ENCODE results near the gene HTRA2.

Gene HTRA2

DNA sequence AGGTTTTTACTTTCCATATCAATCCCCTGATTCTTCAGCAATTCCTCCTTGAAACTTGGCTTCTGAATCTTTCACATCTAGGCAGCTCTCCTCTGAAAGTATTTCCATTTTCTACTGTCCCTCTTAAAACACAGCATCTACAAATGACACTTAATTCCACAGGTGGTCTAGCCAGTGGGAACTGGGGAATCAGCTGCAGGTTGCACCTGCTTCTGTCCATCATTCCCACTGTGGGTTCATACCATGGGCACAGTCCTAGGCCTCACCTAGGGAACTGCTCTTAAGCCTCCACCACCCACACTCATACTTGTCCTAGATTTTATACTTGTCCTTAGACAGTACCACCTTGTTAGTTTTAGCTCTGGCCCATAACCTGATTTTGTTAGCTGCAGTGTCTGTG, 21.8 kb downstream of the HTRA2 start:
- TF ChIP-seq, protein P1, sequence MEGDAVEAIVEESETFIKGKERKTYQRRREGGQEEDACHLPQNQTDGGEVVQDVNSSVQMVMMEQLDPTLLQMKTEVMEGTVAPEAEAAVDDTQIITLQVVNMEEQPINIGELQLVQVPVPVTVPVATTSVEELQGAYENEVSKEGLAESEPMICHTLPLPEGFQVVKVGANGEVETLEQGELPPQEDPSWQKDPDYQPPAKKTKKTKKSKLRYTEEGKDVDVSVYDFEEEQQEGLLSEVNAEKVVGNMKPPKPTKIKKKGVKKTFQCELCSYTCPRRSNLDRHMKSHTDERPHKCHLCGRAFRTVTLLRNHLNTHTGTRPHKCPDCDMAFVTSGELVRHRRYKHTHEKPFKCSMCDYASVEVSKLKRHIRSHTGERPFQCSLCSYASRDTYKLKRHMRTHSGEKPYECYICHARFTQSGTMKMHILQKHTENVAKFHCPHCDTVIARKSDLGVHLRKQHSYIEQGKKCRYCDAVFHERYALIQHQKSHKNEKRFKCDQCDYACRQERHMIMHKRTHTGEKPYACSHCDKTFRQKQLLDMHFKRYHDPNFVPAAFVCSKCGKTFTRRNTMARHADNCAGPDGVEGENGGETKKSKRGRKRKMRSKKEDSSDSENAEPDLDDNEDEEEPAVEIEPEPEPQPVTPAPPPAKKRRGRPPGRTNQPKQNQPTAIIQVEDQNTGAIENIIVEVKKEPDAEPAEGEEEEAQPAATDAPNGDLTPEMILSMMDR (IDR thresholded peaks at IDR 0.05; ENCODE audit: low read depth, low read length) = no peak
- peak overlapping the region; percentile 96; the same call in 1 of the 2 replicates for H3K4me3 ChIP-seq (ENCODE audit: low read depth, low read length)

DNA sequence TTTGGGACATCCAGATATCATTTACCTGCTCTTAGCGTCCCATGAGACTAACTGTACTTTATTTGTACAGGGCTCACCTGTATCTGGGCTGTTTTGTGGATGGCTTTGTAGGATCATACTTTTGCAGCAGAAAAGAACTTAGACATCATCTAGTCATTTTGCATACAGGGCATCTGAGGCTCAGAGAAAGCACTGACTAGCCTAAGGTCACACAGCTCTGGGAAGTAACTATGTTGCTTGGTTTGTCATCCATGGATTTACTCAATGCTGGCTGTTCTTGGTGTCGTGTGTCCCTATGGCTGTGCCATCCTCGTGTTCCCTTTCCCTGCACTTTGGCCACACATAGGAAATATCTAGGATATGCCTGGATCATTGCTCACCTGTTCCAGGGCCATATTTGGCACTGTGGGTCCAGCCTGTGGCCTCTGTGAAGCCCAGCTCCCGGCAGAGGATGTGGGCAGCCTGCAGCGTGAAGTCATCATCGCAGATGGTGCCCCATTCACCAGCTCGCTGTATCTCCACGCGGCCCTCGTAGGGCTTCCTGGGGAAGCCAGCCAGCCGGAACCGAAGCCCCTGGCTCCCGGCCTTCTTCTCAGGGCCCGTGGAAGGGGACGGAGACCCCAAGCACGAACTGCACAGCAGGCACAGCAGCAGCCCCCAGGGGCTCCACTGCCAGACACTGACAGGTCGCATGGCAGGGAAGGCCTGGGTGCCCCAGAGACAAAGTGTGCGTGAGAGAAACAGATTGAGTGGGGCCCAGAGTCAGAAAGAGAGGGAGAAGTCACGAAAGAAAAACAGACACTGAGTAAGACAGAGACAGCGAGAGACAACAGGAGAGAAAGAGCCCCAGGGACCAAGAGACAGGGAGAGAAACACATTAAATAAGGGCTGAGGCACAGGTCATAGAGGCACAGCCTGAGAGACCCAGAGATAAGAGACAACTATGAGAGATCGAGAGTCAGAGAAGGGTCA, 22.5 kb downstream of the HTRA2 start:
- TF ChIP-seq, protein P1 (IDR thresholded peaks at IDR 0.05; ENCODE audit: low read depth, low read length) = no peak
- peak overlapping the region; percentile 96 for H3K4me3 ChIP-seq (ENCODE audit: low read depth, low read length)

DNA sequence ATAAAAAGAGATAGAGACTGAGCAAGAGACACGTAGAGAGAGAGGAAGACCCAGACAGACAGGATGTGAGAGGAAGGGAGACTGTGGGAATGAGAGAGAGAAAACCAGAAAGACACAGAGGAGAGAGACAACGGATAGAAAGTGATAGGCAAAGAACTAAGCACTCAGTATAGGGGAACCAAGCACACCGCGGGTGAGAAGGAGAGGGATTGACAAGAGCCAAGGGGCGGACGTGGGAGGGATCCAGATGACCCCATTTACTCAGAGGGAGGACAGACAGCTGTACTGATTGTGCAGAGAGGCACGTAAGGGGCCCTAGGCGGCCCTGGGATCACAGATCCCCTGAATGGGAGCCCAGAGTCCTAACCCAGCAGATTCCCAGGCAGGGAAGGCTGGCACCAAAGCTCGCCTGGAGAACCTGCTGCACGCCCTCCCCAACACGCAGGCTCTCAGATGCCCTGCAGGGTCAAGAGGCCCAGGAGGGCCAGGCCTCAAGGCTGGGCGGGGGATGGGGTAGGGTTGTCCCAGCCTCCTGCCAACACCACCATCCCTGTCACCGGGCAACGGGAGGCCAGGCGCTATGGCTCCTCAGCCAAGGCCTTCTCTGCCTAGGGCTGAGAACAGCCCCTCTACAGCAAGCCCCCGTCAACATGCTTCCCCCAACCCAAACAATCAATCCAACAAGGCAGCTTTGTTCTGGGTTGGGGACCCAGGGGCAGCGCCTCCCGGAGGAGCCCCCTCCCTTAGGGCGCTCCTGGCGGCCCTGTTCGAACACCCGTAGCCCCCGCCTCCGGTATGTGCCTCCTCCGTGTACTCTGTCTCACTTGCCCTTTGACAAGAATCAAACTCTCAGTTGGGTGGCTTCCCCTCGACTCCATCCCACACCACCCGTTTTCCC, 23.4 kb downstream of the HTRA2 start:
- TF ChIP-seq, protein P1 (IDR thresholded peaks at IDR 0.05; ENCODE audit: low read depth, low read length) = no peak
- peak overlapping the region; percentile 96 for H3K4me3 ChIP-seq (ENCODE audit: low read depth, low read length)

DNA sequence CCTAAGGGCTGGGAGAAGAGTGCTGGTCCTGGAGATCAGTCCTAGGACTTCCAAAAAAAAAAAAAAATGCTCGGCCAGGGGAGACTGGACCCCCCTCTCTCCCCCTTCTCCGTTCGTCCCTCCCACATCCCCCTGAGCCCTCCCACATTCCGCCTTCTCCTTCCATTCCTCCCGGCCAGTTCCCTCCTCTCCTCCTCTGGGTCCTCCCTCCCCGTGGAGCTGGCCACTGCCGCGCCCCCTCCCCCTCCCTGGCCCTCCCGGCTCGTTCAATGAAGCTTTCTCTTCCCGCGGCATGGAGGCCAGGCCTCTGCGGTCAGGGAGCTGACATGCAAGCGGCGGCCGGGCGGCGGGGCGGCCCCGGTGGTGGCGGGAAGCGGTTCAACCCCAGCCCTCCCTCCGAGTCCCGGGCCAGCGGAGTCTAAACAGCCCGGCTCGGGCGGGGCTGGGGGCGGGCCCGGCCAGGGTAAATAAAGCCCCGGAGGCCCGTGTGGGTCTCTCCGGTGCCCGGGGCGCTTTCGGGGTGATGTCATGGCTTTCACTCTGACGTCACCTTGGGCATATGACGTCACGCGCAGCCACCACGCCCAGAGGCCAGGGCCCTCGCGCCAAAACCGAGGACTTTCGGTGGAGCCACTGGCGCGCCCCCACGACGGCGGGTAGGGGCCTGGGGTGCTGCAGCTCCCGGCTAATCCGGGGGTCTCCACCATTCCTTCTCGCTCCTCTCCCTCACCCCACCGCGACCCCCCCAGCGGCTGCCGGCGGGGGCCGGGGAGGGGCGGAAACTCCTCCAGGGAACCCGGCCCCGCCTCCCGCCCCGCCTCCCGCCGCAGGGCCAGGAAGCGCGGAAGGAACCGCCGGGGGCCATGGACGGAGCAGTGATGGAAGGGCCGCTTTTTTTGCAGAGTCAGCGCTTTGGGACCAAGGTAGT, 24.4 kb downstream of the HTRA2 start, which contains the start of the genes DOK1 and LOXL3:
DOK1 (plus strand) TSS at position 829 of the 928 bp plus-strand sequence; CDS start at position 864, 35 bp downstream.
LOXL3 (minus strand) TSS at position 51 of the 928 bp plus-strand sequence. CDS start 1,308 bp downstream, outside the sequence.
- TF ChIP-seq, protein P1 (IDR thresholded peaks at IDR 0.05; ENCODE audit: low read depth, low read length) = no peak

DNA sequence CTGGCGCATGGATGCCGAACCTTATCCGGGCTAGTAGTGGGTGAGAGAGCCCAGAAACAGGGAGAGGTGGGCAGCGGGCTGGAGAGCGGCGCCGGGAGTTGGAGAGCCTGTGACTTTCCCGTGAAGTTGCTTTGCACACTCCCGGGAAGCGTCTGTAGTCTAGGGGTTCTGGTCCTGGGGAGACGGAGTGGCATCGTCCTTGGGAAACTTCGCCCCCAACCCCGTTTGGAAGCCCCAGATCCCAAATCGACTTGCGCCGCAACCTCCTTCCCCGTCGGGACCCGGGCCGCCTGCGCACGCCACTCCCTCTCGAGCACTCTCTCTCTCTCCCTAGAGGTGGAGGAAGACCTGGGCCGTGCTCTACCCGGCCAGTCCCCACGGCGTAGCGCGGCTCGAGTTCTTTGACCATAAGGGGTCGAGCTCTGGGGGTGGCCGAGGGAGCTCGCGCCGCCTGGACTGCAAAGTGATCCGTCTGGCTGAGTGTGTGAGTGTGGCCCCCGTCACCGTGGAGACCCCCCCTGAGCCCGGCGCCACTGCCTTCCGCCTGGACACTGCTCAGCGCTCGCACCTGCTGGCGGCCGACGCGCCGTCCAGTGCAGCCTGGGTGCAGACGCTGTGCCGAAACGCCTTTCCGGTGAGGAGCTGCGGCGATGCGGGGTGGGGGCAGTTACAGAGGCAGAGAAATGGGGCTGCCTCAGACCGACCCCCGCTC, 25.2 kb downstream of the HTRA2 start:
- peak overlapping the region; percentile 96 for H3K4me3 ChIP-seq (ENCODE audit: low read depth, low read length)
- TF ChIP-seq, protein P1 (IDR thresholded peaks at IDR 0.05; ENCODE audit: low read depth, low read length) = no peak

More for the DNA sequence above, 24.4 kb downstream of the HTRA2 start, which contains the start of the genes DOK1 and LOXL3:
- peak within 1 kb of the TSS; percentile 96 for H3K4me3 ChIP-seq (ENCODE audit: low read depth, low read length)
